ENCODE results near the gene KCNB1.

KCNB1 gene

GRCh38 chr20:49366687-49367086 is 115.8 kb downstream of the KCNB1 start:
- TF ChIP-seq ZFX (IDR thresholded peaks at IDR 0.05), result no peak
- no peak for TF ChIP-seq CTCF (conservative IDR thresholded peaks at IDR 0.05)
- H3K27ac ChIP-seq, result no peak overlapping the region

- TF ChIP-seq CTCF (conservative IDR thresholded peaks at IDR 0.05) (no peak), ZFX (IDR thresholded peaks at IDR 0.05) (no peak)
- no peak overlapping the region for H3K27ac ChIP-seq
These were observed 120.4 kb downstream of the KCNB1 start for GRCh38 chr20:49361862-49362660.

GRCh38 chr20:49360242-49360968 is 122.1 kb downstream of the KCNB1 start:
- TF ChIP-seq CTCF (conservative IDR thresholded peaks at IDR 0.05) (no peak), ZFX (IDR thresholded peaks at IDR 0.05) (no peak)
- no peak overlapping the region for H3K27ac ChIP-seq

- no peak overlapping the region for H3K27ac ChIP-seq
- TF ChIP-seq CTCF (conservative IDR thresholded peaks at IDR 0.05) (no peak), ZFX (IDR thresholded peaks at IDR 0.05) (no peak)
These were observed 125.8 kb downstream of the KCNB1 start for GRCh38 chr20:49356676-49357075.

- TF ChIP-seq CTCF (conservative IDR thresholded peaks at IDR 0.05) (no peak), ZFX (IDR thresholded peaks at IDR 0.05) (no peak)
- no peak overlapping the region for H3K27ac ChIP-seq
These were observed 127.8 kb downstream of the KCNB1 start for GRCh38 chr20:49354673-49355072.

- TF ChIP-seq ZFX (IDR thresholded peaks at IDR 0.05) (no peak), CTCF (conservative IDR thresholded peaks at IDR 0.05) (no peak)
- H3K27ac ChIP-seq, result no peak overlapping the region
These were observed 129.1 kb downstream of the KCNB1 start for GRCh38 chr20:49353348-49353747.

- no peak overlapping the region for H3K27ac ChIP-seq
- no peak for TF ChIP-seq CTCF (conservative IDR thresholded peaks at IDR 0.05)
- no peak for TF ChIP-seq ZFX (IDR thresholded peaks at IDR 0.05)
These were observed 129.7 kb downstream of the KCNB1 start for GRCh38 chr20:49352751-49353150.
